T-cell (primary cell): ENCODE data around the gene TCF23. TPM values are rescaled to one million over a fixed set of nuclear protein-coding genes. Genes with fewer than 3 reads are reported as not detected.
"Not testable (repeated sequence)": the region's sequence is repeated elsewhere in the genome, so short reads cannot be mapped to it uniquely, and the experiment has no call there.

ENCODE experiments used
- ATAC-seq, 4 experiments: fragments of 200-7000 bp in 3 of 4; fragments of 150-1000 bp in 1 of 4; cut with Tn5 transposase; replicated peaks in 1 of 4; 1 replicate in 3 of 4; 2 replicates in 1 of 4; pipeline ENCODE4 v1.10.0; 2021; ENCODE audit warnings: moderate library complexity in 3 of 4, mild to moderate bottlenecking in 2 of 4, moderate number of reproducible peaks in 1 of 4
- CTCF ChIA-PET, 2 donors: fragments of 300-600 bp; sonication (Branson Sonifier 250); formaldehyde crosslinking; loops; one replicate each; lab custom pipeline; 2022; ENCODE audit warnings: antibody characterized with exemption in 2 of 2; lab: Charles Lee
- POLR2A ChIA-PET, 2 donors: fragments of 300-600 bp; sonication (Branson Sonifier 250); formaldehyde crosslinking; loops; one replicate each; lab custom pipeline; 2022; ENCODE audit warnings: antibody characterized with exemption in 2 of 2; lab: Charles Lee
- DNase-seq, 35 experiments: peaks; one replicate each; pipeline versions ENCODE4 v3.0.0 to v3.0.0-alpha.2; 2013 to 2023
- H3K27ac ChIP-seq: one replicate; pipeline ENCODE4 v1.5.1; 2013; ENCODE audit warnings: low read length
- H3K27me3 ChIP-seq, 2 experiments: replicated peaks in 1 of 2; 1 replicate in 1 of 2; 2 replicates in 1 of 2; pipeline versions ENCODE4 v1.6.1 to v1.7.0; 2013; ENCODE audit warnings: low read length in 1 of 2, mixed read lengths in 1 of 2; ENCODE audit not compliant: control insufficient read depth in 2 of 2, insufficient read depth in 2 of 2; ENCODE audit errors: extremely low read depth in 1 of 2
- H3K36me3 ChIP-seq, 2 donors: 1 replicate in 1 of 2; 2 replicates in 1 of 2; pipeline versions ENCODE4 v1.6.1 to v1.7.0; 2013; ENCODE audit warnings: low read length in 1 of 2; ENCODE audit not compliant: control insufficient read depth in 2 of 2, insufficient read depth in 1 of 2; ENCODE audit errors: extremely low read depth in 1 of 2
- H3K4me1 ChIP-seq, 2 experiments: 1 replicate in 1 of 2; 2 replicates in 1 of 2; pipeline versions ENCODE4 v1.6.1 to v1.7.0; 2013; ENCODE audit warnings: low read length in 2 of 2, mixed read lengths in 1 of 2; ENCODE audit not compliant: insufficient read depth in 2 of 2, control insufficient read depth in 1 of 2; ENCODE audit errors: extremely low read depth in 1 of 2
- H3K4me3 ChIP-seq, 2 donors: 1 replicate in 1 of 2; 2 replicates in 1 of 2; pipeline versions ENCODE4 v1.5.1 to v1.7.0; 2013; ENCODE audit warnings: mild to moderate bottlenecking in 2 of 2, low read length in 1 of 2, moderate library complexity in 1 of 2; ENCODE audit not compliant: control insufficient read depth in 1 of 2; ENCODE audit errors: extremely low read depth in 1 of 2
- H3K9me3 ChIP-seq: 2 replicates; pipeline ENCODE4 v1.7.0; 2013
- H3K27ac Mint-ChIP-seq, 2 donors: one replicate each; pipeline ENCODE4 v1.8.0; 2020 to 2021; ENCODE audit warnings: mild to moderate bottlenecking in 2 of 2, mixed read lengths in 2 of 2
- H3K27me3 Mint-ChIP-seq, 2 donors: one replicate each; pipeline ENCODE4 v1.8.0; 2021 to 2022; ENCODE audit warnings: mixed read lengths in 2 of 2
- H3K36me3 Mint-ChIP-seq: one replicate; pipeline ENCODE4 v1.8.0; 2021; ENCODE audit warnings: mixed read lengths
- H3K4me1 Mint-ChIP-seq, 3 donors: one replicate each; pipeline ENCODE4 v1.8.0; 2020 to 2022; ENCODE audit warnings: mixed read lengths in 3 of 3, mild to moderate bottlenecking in 1 of 3
- H3K4me3 Mint-ChIP-seq, 3 donors: one replicate each; pipeline ENCODE4 v1.8.0; 2020 to 2022; ENCODE audit warnings: mild to moderate bottlenecking in 3 of 3, mixed read lengths in 3 of 3, moderate library complexity in 3 of 3
- H3K9me3 Mint-ChIP-seq, 3 donors: one replicate each; pipeline ENCODE4 v1.8.0; 2020 to 2022; ENCODE audit warnings: mixed read lengths in 3 of 3
- WGBS: methylation state at CpG from one replicate; pipeline ENCODE4 v1.1.5; 2013; ENCODE audit warnings: missing lambda C conversion rate; ENCODE audit not compliant: insufficient coverage; 5-methylcytosine and 5-hydroxymethylcytosine counted together
- total RNA-seq, 35 experiments: library from RNA in 6 of 35; stranded (reverse) in 6 of 35; fragments of 120-200 nt in 1 of 35; gene quantifications; one replicate each; pipeline versions ENCODE4 v1.2.1 to v1.2.4 and lab custom pipeline; 2013 to 2026

Gene TCF23
- total RNA-seq, 5 donors from 2014 or later (not counting 1 experiment from before 2014, with no cell fraction given), result not detected

GRCh38 chr2:27109083-27109482, 39.7 kb upstream of the TCF23 start:
- ATAC-seq (no peak), DNase-seq (no peak)
- H3K9me3 Mint-ChIP-seq, result no peaks in the 10 kb centered on the region
- H3K36me3 Mint-ChIP-seq, result no peaks in the 10 kb centered on the region
- ChIA-PET POLR2A (no interaction called here), CTCF (interaction anchor here in 1 of 2 donors (0.7 kb wide), 1 partner anchor 169 kb away, joined by 4 read pairs; no protein-coding TSS in a partner anchor)
- peaks cover 4 to 9% of the 10 kb centered on the region in 2 donors for H3K27me3 Mint-ChIP-seq
- H3K27me3 ChIP-seq, result peaks cover 0 to 13% of the 10 kb centered on the region in 2 experiments
- no peak overlapping the region for H3K27ac ChIP-seq
- H3K36me3 ChIP-seq, result no peaks in the 10 kb centered on the region
- no CpG with 5 or more reads among the region's 3 CpGs for WGBS
- H3K4me1 ChIP-seq, result no peaks in the 10 kb centered on the region
- H3K27ac Mint-ChIP-seq, result no peak overlapping the region
- H3K4me3 ChIP-seq, result no peak overlapping the region
- no peaks in the 10 kb centered on the region for H3K4me1 Mint-ChIP-seq
- no peaks in the 10 kb centered on the region for H3K9me3 ChIP-seq
- no peak overlapping the region for H3K4me3 Mint-ChIP-seq

GRCh38 chr2:27110603-27111352, 38.0 kb upstream of the TCF23 start:
- CTCF ChIA-PET, H3K4me3 Mint-ChIP-seq, POLR2A ChIA-PET: not testable (repeated sequence)

GRCh38 chr2:27111392-27112078, 37.3 kb upstream of the TCF23 start:
- H3K27me3 Mint-ChIP-seq, H3K27ac Mint-ChIP-seq, H3K9me3 Mint-ChIP-seq, H3K36me3 ChIP-seq, H3K9me3 ChIP-seq, H3K4me1 ChIP-seq, CTCF ChIA-PET, DNase-seq, H3K4me1 Mint-ChIP-seq, H3K36me3 Mint-ChIP-seq, ATAC-seq, H3K4me3 ChIP-seq, H3K4me3 Mint-ChIP-seq, H3K27ac ChIP-seq: not testable (repeated sequence)
- POLR2A ChIA-PET, result interaction anchor here in 1 of 2 donors (0.5 kb wide), 1 partner anchor 96 kb away, joined by 3 read pairs; no protein-coding TSS in a partner anchor
- 95% methylated on average over 38 of the region's 49 CpGs for whole genome bisulfite sequencing
- peaks cover 0 to 11% of the 10 kb centered on the region in 2 experiments for H3K27me3 ChIP-seq

More at GRCh38 chr2:27110603-27111352, 38.0 kb upstream of the TCF23 start:
- not testable (repeated sequence) for H3K27me3 Mint-ChIP-seq, ATAC-seq, H3K9me3 ChIP-seq, H3K27ac Mint-ChIP-seq, H3K4me3 ChIP-seq, H3K4me1 ChIP-seq, H3K27ac ChIP-seq, H3K36me3 ChIP-seq, H3K27me3 ChIP-seq, H3K4me1 Mint-ChIP-seq, H3K36me3 Mint-ChIP-seq, DNase-seq, H3K9me3 Mint-ChIP-seq
- WGBS, result 80% methylated on average over 18 of the region's 24 CpGs

GRCh38 chr2:27115519-27115918, 33.3 kb upstream of the TCF23 start:
- ChIA-PET POLR2A (interaction anchor here in 1 of 2 donors (0.6 kb wide), 1 partner anchor 22 kb away, joined by 4 read pairs; no protein-coding TSS in a partner anchor), CTCF (interaction anchor here in 1 of 2 donors (0.6 to 0.7 kb wide), 2 partner anchors 158 to 188 kb away, joined by 3 to 4 read pairs; no protein-coding TSS in a partner anchor)
- no peaks in the 10 kb centered on the region for H3K9me3 Mint-ChIP-seq
- 59% methylated on average over 2 of the region's 2 CpGs for WGBS
- no peak overlapping the region for H3K27ac Mint-ChIP-seq
- no peak overlapping the region for H3K4me3 ChIP-seq
- H3K27me3 Mint-ChIP-seq, result peaks cover 13 to 30% of the 10 kb centered on the region in 2 donors
- no peaks in the 10 kb centered on the region for H3K9me3 ChIP-seq
- peaks cover 2% of the 10 kb centered on the region for H3K36me3 Mint-ChIP-seq
- H3K36me3 ChIP-seq, result no peaks in the 10 kb centered on the region
- peaks cover 3 to 27% of the 10 kb centered on the region in 2 experiments for H3K27me3 ChIP-seq
- H3K4me1 Mint-ChIP-seq, result peaks cover 0 to 10% (median 7%) of the 10 kb centered on the region in 3 donors
- ATAC-seq, result no peak
- no peak overlapping the region for H3K4me3 Mint-ChIP-seq
- no peak for DNase-seq
- H3K4me1 ChIP-seq, result peaks cover 0 to 10% of the 10 kb centered on the region in 2 experiments
- H3K27ac ChIP-seq, result no peak overlapping the region

GRCh38 chr2:27117995-27118524, 30.7 kb upstream of the TCF23 start:
- ChIA-PET POLR2A (no interaction called here), CTCF (no interaction called here)
- peaks cover 5 to 15% (median 12%) of the 10 kb centered on the region in 3 donors for H3K4me1 Mint-ChIP-seq
- Histone ChIP-seq H3K27me3 (peaks cover 3 to 28% of the 10 kb centered on the region in 2 experiments), H3K36me3 (no peaks in the 10 kb centered on the region), H3K27ac (no peak overlapping the region), H3K9me3 (no peaks in the 10 kb centered on the region), H3K4me3 (peak overlapping the region in 1 of 2 donors; percentile 23), H3K4me1 (peaks cover 0 to 15% of the 10 kb centered on the region in 2 experiments)
- peak overlapping the region; percentile 31 to 49 (median 37) for H3K4me3 Mint-ChIP-seq
- no peak overlapping the region for H3K27ac Mint-ChIP-seq
- no peak for DNase-seq
- H3K9me3 Mint-ChIP-seq, result no peaks in the 10 kb centered on the region
- H3K36me3 Mint-ChIP-seq, result peaks cover 2% of the 10 kb centered on the region
- peaks cover 13 to 33% of the 10 kb centered on the region in 2 donors for H3K27me3 Mint-ChIP-seq
- no peak for ATAC-seq
- WGBS, result 55% methylated on average over 10 of the region's 14 CpGs
